Neural crest cell (in vitro differentiated cells): ENCODE results near the gene EAPP. TPM values are rescaled to one million over a fixed set of nuclear protein-coding genes. Genes with fewer than 3 reads are reported as not detected.
A peak's percentile ranks its signal among the peaks of the same experiment; 100 is the strongest.
"Not testable (repeated sequence)": the region's sequence is repeated elsewhere in the genome, so short reads cannot be mapped to it uniquely, and the experiment has no call there.

Experiments
- DNase-seq: peaks from one replicate; pipeline ENCODE4 v3.0.0; 2021; ENCODE audit warnings: low read depth, mixed read lengths, low spot score
- H3K27ac Mint-ChIP-seq: one replicate; pipeline ENCODE4 v1.8.0; 2021; ENCODE audit warnings: mild to moderate bottlenecking, mixed read lengths; ENCODE audit not compliant: unreplicated experiment
- H3K27me3 Mint-ChIP-seq: 2 replicates; pipeline ENCODE4 v1.8.0; 2021; ENCODE audit warnings: low read depth, mild to moderate bottlenecking, mixed read lengths
- H3K36me3 Mint-ChIP-seq: 2 replicates; pipeline ENCODE4 v1.8.0; 2021; ENCODE audit warnings: low read depth, mild to moderate bottlenecking, mixed read lengths
- H3K4me1 Mint-ChIP-seq: 2 replicates; pipeline ENCODE4 v1.8.0; 2021; ENCODE audit warnings: mixed read lengths
- H3K4me3 Mint-ChIP-seq: one replicate; pipeline ENCODE4 v1.8.0; 2021; ENCODE audit warnings: mild to moderate bottlenecking, mixed read lengths
- H3K9me3 Mint-ChIP-seq: 2 replicates; pipeline ENCODE4 v1.8.0; 2021; ENCODE audit warnings: mixed read lengths
- CTCF ChIP-seq: fragments of 200-600 bp; sonication (generic); conservative IDR thresholded peaks from 2 replicates; pipeline ENCODE4 v1.5.0; 2021; ENCODE audit warnings: antibody characterized with exemption, mild to moderate bottlenecking
- total RNA-seq: library from RNA; stranded (reverse); gene quantifications from 2 replicates; pipeline ENCODE4 v1.2.1, GENCODE V29; 2021

The EAPP gene
- total RNA-seq, 1 donor from 2014 or later = 26.2 TPM

- Mint-ChIP-seq H3K27ac (no peak overlapping the region), H3K27me3 (no peaks in the 10 kb centered on the region), H3K4me1 (peaks cover 25% of the 10 kb centered on the region), H3K36me3 (no peaks in the 10 kb centered on the region), H3K9me3 (no peaks in the 10 kb centered on the region), H3K4me3 (peak overlapping the region; percentile 52)
- DNase-seq = no peak
- no peak for TF ChIP-seq CTCF
These were observed 15.2 kb upstream of the EAPP start for GRCh38 chr14:34554540-34555250.

- H3K36me3 Mint-ChIP-seq, H3K4me3 Mint-ChIP-seq, H3K27me3 Mint-ChIP-seq, DNase-seq, H3K9me3 Mint-ChIP-seq: not testable (repeated sequence)
- H3K27ac Mint-ChIP-seq = peak overlapping the region; percentile 50
- H3K4me1 Mint-ChIP-seq = peaks cover 21% of the 10 kb centered on the region
These were observed 9.9 kb upstream of the EAPP start for GRCh38 chr14:34549276-34549966.

GRCh38 chr14:34548472-34548981 is 9.0 kb upstream of the EAPP start:
- peaks cover 15% of the 10 kb centered on the region for H3K4me1 Mint-ChIP-seq
- no peak overlapping the region for H3K4me3 Mint-ChIP-seq
- no peaks in the 10 kb centered on the region for H3K36me3 Mint-ChIP-seq
- H3K9me3 Mint-ChIP-seq = no peaks in the 10 kb centered on the region
- H3K27me3 Mint-ChIP-seq = no peaks in the 10 kb centered on the region
- DNase-seq = no peak
- TF ChIP-seq CTCF = no peak
- H3K27ac Mint-ChIP-seq = no peak overlapping the region

- H3K36me3 Mint-ChIP-seq, H3K4me3 Mint-ChIP-seq, H3K9me3 Mint-ChIP-seq, DNase-seq, H3K27ac Mint-ChIP-seq, H3K27me3 Mint-ChIP-seq: not testable (repeated sequence)
- H3K4me1 Mint-ChIP-seq = peaks cover 15% of the 10 kb centered on the region
These were observed 7.6 kb upstream of the EAPP start for GRCh38 chr14:34547136-34547520.

GRCh38 chr14:34546272-34547135 is 7.0 kb upstream of the EAPP start:
- not testable (repeated sequence) for H3K4me3 Mint-ChIP-seq, H3K27ac Mint-ChIP-seq, DNase-seq, H3K27me3 Mint-ChIP-seq, H3K9me3 Mint-ChIP-seq, H3K36me3 Mint-ChIP-seq
- peaks cover 11% of the 10 kb centered on the region for H3K4me1 Mint-ChIP-seq

- H3K36me3 Mint-ChIP-seq, DNase-seq, H3K27me3 Mint-ChIP-seq, H3K9me3 Mint-ChIP-seq: not testable (repeated sequence)
- peak overlapping the region; percentile 98 for H3K4me3 Mint-ChIP-seq
- peak overlapping the region; percentile 99 for H3K27ac Mint-ChIP-seq
- peaks cover 19% of the 10 kb centered on the region for H3K4me1 Mint-ChIP-seq
These were observed 919 bp upstream of the EAPP start for GRCh38 chr14:34540181-34541059.
